Measurements from ENCODE around the gene JAKMIP1. TPM values are rescaled to one million over a fixed set of nuclear protein-coding genes. Genes with fewer than 3 reads are reported as not detected.

JAKMIP1 gene
- polyA plus RNA-seq, 3 donors = 0.08 TPM; not detected in 2

GRCh38 chr4:6097581-6097980 is 102.8 kb downstream of the JAKMIP1 start:
- Histone ChIP-seq H3K27me3 (ENCODE audit: control insufficient read depth in 2 of 2, insufficient read depth in 2 of 2, low read length in 2 of 2) (no peaks in the 10 kb centered on the region), H3K4me3 (replicated peaks in 1 of 3; ENCODE audit: low read depth in 2 of 3, low read length in 3 of 3) (no peak overlapping the region), H3K4me2 (replicated peaks; ENCODE audit: extremely low read depth, low read length, poor library complexity, severe bottlenecking) (no peak overlapping the region), H3K27ac (ENCODE audit: low read depth in 1 of 2, low read length in 2 of 2) (no peak overlapping the region), H3K9me3 (replicated peaks in 1 of 2; ENCODE audit: control insufficient read depth in 1 of 2, insufficient read depth in 1 of 2, low read length in 2 of 2) (no peaks in the 10 kb centered on the region), H3K36me3 (replicated peaks in 1 of 2; ENCODE audit: control insufficient read depth in 1 of 2, insufficient read depth in 2 of 2, low read length in 2 of 2) (no peaks in the 10 kb centered on the region), H4K20me1 (ENCODE audit: insufficient read depth, low read length) (no peaks in the 10 kb centered on the region), H3K4me1 (ENCODE audit: control insufficient read depth in 1 of 2, insufficient read depth in 2 of 2, low read length in 2 of 2) (no peaks in the 10 kb centered on the region), H2AFZ (ENCODE audit: insufficient read depth, low read depth, low read length, poor library complexity, severe bottlenecking) (no peak overlapping the region), H3K79me2 (ENCODE audit: insufficient read depth, low read length) (no peaks in the 10 kb centered on the region), H3K9ac (ENCODE audit: insufficient read depth, low read length, poor library complexity, severe bottlenecking) (no peak overlapping the region)
- Mint-ChIP-seq H3K4me1 (no peaks in the 10 kb centered on the region), H3K9me3 (peaks cover 0 to 3% (median 1%) of the 10 kb centered on the region in 7 donors), H3K4me3 (no peak overlapping the region), H3K27ac (no peak overlapping the region), H3K27me3 (ENCODE audit: low read depth in 3 of 3) (peaks cover 3 to 6% (median 5%) of the 10 kb centered on the region in 3 donors), H3K36me3 (no peaks in the 10 kb centered on the region)
- 96% methylated on average over 2 of the region's 5 CpGs for WGBS (ENCODE audit: insufficient coverage)
- no peak for DNase-seq
- no peak for TF ChIP-seq CTCF (IDR thresholded peaks at IDR 0.05)
- intact Hi-C loops (cut with micrococcal nuclease) = no loop called here

GRCh38 chr4:6095897-6096296 is 104.5 kb downstream of the JAKMIP1 start:
- Histone ChIP-seq H3K9me3 (replicated peaks in 1 of 2; ENCODE audit: control insufficient read depth in 1 of 2, insufficient read depth in 1 of 2, low read length in 2 of 2) (no peaks in the 10 kb centered on the region), H3K36me3 (replicated peaks in 1 of 2; ENCODE audit: control insufficient read depth in 1 of 2, insufficient read depth in 2 of 2, low read length in 2 of 2) (no peaks in the 10 kb centered on the region), H3K27ac (ENCODE audit: low read depth in 1 of 2, low read length in 2 of 2) (no peak overlapping the region), H4K20me1 (ENCODE audit: insufficient read depth, low read length) (no peaks in the 10 kb centered on the region), H3K9ac (ENCODE audit: insufficient read depth, low read length, poor library complexity, severe bottlenecking) (no peak overlapping the region), H3K27me3 (ENCODE audit: control insufficient read depth in 2 of 2, insufficient read depth in 2 of 2, low read length in 2 of 2) (no peaks in the 10 kb centered on the region), H3K4me3 (replicated peaks in 1 of 3; ENCODE audit: low read depth in 2 of 3, low read length in 3 of 3) (no peak overlapping the region), H3K4me1 (ENCODE audit: control insufficient read depth in 1 of 2, insufficient read depth in 2 of 2, low read length in 2 of 2) (no peaks in the 10 kb centered on the region), H3K79me2 (ENCODE audit: insufficient read depth, low read length) (no peaks in the 10 kb centered on the region), H3K4me2 (replicated peaks; ENCODE audit: extremely low read depth, low read length, poor library complexity, severe bottlenecking) (no peak overlapping the region), H2AFZ (ENCODE audit: insufficient read depth, low read depth, low read length, poor library complexity, severe bottlenecking) (no peak overlapping the region)
- intact Hi-C loops (cut with micrococcal nuclease) = no loop called here
- H3K27ac Mint-ChIP-seq = no peak overlapping the region
- H3K27me3 Mint-ChIP-seq (ENCODE audit: low read depth in 3 of 3) = peaks cover 2 to 6% (median 5%) of the 10 kb centered on the region in 3 donors
- no peak for TF ChIP-seq CTCF (IDR thresholded peaks at IDR 0.05)
- no peak overlapping the region for H3K4me3 Mint-ChIP-seq
- H3K4me1 Mint-ChIP-seq = no peaks in the 10 kb centered on the region
- WGBS (ENCODE audit: insufficient coverage) = 85% methylated on average over 1 of the region's 6 CpGs
- no peak for DNase-seq
- H3K36me3 Mint-ChIP-seq = no peaks in the 10 kb centered on the region
- peaks cover 0 to 3% (median 1%) of the 10 kb centered on the region in 7 donors for H3K9me3 Mint-ChIP-seq

Measured in CD14-positive monocyte (primary cell).